Stimulated activated CD4-positive, alpha-beta T cell treated with anti-CD3 and anti-CD28 coated beads, Interleukin-4, amount 100 ng/mL, for 24 hours (primary cell): ENCODE data around the gene FAM117A.
A peak's percentile ranks its signal among the peaks of the same experiment; 100 is the strongest.

ENCODE experiments used
- DNase-seq: peaks from one replicate; pipeline ENCODE4 v3.0.0-alpha.2; 2020

The FAM117A gene

DNA sequence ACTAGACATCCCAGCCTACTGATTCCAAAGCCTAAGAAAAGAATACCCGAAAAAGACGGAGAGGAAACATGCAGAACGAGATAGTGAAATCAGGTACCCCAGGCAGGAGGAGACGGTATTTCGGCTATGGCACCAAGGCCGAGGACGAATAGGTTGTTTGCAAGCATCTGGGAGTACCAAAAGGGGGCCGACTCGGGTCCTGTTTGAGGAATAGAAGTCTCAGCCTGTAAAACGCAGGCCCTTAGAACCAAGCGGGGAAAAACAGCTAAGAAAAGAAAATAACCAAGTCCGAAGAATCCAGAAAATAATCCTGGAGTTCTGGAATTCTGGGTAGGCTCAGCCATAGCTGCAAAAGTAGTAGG lies 56.7 kb downstream of the FAM117A start:
- peak; percentile 41 for DNase-seq

DNA sequence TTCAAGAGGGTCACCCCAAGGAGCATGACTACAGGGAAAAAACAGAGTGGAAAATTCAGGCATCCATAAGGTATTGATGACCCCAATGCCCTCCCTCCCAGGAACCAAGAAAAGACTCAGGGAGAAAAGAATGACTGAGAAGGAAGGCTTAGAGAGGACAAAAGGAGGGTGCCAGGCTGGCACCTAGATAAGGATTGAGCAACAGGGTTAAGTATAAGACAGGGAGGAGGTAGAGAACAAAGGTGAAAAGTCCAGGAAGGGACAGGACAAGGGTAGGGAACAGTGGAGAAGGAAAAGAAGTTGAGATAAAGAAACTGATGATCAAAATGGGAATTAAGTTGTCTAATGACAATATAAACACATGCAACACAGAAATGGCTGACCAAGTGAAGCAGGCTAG lies 58.7 kb downstream of the FAM117A start:
- DNase-seq = no peak

DNA sequence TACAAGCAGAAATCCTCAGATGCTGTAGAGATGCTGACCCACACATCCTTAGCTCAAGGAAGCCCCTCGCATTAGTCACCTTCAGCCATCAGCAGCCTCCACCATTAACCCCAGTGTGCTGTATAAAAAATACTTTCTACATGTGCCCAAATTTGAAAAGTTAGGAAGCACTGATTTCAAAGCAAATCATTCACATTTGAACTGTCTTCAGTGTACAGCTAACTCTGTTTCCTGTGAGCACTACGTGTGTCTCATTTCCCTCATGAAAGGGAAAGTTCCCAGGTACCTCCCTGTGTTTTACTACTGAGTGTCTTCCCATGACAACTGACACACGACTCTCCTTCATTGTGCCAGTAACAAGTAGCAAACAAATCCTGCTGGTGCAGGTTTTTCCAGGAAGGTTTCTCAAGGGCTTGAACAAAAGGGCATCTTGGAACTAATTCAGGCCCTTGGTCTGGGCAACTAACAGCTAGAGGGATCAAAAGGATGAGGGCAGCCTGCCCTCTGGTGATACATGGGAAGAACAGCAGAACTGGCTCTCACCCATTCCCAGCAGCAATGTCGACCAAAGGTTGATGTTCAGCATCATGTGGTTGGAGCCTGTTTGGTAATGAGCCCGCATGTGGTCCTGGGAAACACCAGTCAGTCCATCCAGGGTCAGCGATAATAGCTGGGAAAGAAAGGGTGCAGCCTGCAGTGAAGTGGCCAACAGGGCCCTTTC lies 60.2 kb downstream of the FAM117A start:
- peak; percentile 15 for DNase-seq

DNA sequence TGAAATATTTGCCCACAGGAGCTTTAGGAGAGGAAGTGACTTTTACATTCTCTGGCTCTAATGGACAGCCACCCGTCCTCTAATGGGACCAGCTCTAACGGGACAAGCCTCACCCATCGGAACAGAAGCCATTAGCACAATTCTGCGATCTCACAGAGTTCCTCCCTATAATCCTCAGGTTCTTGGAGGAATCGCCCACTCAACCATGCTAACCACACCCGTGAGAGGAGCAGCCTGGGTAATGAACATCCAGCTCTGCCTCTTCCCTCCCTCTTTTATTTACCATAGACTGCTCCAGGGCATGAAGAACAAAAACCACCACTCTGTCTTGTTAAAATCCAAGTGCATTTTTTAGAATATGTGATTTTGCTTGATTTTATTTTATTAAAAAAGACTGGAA lies 63.0 kb downstream of the FAM117A start:
- DNase-seq = no peak

DNA sequence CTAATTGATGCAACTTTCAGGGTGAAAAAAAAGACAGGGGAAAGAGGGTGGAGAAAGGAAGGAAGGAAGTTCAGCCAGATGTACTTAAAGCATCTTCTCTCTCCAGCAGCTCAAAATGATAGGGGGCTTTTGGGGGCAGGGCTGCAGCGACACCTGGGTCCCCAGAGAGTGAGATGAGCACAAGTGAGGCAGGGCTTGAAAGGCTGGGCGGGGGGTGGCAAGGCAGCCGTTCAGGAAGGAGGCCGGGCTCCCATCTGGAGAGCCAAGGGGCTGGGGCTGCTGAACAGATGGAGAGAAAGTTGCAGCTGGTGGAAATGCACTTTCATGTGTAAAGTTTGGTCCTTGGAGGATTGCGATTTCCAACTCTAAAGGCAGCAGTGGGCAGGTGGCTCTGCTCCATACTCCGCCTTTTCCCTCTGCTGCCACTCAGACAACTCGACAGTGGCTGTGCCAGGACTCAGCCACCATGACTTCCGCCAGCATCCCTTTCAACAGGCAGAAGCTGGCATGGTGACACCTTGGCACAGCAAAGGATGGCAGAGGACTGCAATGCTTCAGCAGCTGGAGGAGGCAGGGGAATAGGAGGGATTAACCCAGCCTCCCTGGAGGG lies 63.9 kb downstream of the FAM117A start:
- DNase-seq = no peak

DNA sequence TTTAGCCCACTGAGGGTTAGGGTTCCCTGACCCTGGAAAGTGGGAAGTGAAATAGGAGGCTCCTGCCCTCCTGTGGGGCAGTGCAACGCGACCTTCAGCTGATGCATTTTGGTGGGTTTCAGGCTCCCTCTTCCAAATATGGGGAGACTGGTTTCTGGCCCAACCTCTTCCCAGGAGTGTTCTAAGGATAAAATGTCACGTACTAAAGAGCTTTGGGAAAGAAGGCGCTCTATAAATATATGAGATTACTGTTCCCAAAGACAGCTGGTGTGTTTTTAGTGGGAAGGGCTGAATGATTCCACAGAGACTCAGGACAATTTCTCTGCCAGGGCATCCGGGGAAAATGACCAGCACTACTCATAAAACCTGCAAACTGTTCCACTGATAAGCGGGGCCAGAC lies 65.9 kb downstream of the FAM117A start:
- DNase-seq = no peak

DNA sequence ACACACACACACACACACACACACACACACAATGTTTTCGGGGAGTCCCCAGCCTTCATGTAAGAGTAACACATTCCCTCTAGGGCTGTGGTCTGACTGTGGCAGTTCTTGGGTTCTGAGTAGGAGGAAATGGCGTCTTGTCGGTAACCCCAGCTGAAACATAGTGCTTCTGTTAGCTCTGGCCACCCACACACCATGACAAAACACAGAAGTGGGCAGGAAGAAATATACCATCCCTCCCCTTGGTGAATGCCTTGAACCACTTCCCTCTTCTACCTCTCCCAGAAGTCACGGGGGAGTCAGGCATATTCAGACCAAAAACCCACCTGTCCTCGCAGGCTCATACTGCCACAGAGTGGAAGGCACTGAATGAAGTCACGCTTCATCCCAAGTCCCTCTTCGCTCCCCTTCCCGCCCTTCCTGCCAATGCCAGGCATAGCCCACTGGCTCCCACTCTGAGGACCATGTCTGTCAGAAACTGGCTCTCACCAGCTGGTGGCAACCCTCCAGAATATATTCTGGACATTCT lies 67.6 kb downstream of the FAM117A start:
- peak; percentile 81 for DNase-seq

DNA sequence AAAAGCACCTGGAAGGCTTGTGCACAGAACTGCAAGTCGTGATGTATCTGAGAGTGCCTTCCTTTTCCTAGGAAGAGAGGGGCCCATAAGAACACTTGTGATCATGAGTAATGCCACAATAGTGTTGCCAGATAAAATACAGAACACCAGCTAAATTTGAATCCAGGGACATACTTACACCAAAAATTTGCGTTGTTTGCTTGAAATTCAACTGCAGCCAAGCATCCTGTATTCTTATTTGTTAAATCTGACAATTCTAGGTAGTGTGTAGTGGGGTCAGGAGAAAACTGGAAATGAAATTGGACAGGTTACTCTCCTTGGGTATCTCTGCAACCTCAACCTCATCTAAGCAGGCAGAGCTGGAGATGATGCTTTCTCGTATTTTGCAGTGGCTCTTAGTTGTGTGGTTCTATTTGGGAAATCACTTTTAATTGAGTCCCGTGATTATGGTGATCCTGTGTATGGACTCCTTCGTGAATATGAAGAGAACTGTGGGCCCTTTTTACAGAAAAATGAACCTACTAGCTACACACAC lies 68.2 kb downstream of the FAM117A start:
- no peak for DNase-seq

DNA sequence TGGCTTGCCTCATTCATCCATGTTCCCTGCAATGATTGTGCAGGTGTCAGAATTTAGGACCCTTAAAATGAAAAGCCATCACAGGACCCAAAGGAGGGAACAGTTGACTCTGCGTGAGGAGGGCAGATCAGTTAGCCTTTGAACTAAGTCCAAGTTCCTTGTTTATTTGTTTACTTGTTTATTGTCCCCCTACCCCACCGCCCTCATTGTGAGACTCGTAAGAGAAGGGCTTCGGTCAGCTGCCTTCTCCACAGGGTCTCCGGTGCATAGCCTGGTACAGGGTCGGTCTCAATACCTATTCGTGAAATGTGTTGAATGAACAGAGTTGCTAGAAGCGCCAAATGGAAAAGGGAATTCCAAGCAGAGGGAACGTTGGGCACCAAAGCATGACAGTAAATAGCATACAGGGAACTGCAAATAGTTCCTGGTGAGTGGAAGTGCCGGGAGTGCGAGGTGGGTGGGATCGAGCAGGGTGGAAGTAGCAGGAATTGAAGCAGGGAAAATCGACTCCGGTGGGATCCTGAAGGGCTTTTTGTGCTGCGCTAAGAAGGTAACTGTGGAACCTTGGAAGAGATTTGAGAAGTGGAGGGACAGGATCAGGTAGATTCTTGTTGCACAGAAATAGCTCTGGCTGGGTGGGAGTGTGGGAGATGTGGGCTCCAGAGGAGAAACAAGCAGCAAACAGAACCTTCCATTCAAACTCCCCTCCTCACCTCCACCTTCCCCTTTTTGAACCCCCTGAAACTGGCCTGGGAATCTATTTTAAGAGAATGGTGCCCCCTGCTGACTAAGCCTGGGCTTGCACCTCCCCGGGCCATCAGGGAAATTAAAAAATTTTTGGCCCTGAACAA lies 68.9 kb downstream of the FAM117A start:
- peak; percentile 76 for DNase-seq

DNA sequence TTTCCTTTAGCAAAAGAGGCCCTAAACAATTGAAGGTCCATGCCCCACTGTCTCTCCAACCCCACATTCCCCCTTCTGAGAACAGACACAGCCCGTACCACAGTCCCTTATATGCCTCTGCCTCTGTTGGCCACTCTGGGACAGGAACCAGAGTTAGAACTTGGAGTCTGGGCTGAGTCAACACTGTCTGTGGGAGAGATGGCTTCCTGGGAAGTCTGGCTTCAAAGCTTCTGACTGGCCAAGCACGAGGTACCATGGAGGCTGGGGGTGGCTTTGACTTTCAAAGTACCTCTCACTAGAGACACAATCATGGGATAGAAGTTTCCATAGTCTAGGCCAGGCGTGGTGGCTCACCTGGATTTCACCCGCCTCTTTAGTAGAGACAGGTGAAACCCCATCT lies 71.2 kb downstream of the FAM117A start:
- DNase-seq = no peak

DNA sequence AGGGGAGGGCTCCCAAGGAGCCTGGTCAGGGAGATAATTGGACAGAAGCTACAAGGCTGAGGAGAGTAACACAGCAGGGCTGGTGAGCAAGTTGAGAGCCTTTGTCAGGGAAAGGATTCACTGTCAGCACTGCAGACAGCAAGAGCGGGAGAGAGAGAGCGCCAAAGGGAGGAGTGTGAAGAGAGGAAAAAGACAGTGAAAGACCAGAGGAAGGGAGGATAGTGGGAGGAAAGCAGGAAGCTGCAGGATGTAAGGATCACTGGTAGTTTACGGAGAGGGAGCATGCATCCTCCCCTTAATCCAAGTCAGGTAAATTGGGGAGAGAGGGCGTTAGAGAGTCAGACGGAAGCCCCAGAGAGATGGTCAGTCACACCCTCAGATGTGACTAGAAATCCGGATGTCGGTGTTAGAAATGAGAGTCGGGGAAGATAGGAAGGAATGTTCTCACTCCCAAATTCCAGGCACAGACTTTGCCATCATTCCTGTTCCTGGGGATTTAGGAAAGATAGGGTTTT lies 72.2 kb downstream of the FAM117A start:
- DNase-seq = no peak

DNA sequence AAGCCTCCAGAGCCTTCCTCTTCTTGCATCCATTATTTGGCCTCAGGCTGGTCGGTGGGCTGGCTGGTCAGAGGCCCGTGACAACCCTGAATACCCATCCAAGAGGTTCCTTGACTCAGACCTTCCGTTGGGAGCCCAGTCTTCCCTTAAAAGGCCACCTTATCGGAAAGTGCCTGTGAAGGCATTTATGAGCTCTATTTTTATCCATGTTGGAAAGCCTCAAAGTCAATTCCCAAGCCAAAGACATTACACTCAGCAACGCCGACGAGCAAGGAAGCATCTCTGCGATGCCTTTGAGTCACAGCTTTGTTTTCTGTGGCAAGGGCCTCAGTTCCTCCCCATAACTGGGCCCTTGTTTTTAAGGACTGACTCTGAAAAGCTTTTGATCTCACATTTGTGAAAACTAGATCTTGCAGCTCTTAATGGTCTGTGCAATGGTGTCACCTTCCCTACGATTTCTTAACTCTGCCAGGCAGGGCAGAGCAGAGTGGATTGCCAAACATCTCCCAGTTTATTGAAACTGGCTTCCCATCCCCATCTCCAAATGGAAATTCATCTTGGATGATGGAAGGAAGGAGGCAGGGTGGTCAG lies 72.8 kb downstream of the FAM117A start:
- no peak for DNase-seq

DNA sequence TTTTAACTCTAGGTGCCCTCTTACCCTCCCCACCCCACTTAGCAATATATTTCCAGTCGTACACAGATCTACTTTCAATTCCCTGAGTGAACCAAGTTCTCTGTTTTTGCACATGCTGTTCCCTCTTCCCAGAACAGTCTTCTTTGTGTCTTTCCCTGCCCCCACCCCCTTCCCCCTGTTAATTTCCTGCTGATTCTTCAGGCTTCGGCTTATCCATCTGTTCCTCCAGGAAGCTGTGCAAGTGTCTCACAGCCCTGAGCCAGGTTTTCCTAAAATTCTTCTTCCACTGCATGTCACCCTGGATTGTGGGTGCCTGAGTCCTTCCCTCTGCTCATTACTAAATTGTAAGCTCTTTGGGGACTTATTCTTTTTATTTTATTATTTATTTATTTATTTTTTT lies 73.7 kb downstream of the FAM117A start:
- DNase-seq = no peak

DNA sequence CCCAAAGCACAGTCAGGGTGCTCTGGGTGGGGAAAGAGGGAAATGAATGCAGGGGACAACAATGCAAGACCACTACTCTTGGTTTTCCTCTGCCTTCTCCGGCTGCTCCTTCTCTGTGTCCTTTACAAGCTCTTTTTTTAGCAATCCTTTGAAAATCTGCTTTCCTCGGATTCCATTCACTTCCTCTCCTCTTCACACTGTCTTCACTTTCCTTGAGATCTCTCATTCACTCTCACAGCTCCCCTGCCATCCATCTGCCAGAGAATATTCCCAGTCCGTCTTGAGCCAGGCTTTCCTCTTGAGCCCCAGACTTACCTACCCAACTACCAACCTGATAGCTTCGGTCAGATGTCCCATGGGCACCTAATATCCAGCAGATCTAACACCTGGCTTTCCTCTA lies 75.1 kb downstream of the FAM117A start:
- no peak for DNase-seq

DNA sequence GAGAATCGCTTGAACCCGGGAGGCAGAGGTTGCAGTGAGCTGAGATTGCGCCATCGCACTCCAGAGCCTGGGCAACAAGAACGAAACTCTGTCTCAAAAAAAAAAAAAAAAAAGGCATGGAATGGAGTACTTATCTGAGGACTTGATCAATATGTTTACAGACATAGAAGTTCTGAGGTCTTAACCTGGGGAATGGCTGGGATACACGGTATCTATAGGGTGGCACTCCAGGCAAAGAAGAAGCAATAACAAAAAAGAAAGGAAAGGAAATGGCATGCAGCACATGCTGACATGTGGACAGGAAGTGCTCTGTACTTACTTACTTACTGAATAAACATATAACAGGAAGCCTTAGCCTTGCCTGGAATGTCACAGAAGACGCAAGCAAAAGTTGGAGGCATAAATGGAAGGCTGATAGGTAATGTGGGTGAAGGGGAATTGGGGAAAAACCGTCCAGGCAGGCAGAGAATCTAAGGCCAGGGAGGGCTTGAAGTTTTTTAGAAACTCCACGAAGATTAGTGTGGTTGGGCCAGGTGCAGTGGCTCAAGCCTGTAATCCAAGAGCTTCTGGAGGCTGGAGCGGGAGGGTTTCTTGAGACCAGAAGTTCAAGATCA lies 75.9 kb downstream of the FAM117A start:
- peak; percentile 19 for DNase-seq

DNA sequence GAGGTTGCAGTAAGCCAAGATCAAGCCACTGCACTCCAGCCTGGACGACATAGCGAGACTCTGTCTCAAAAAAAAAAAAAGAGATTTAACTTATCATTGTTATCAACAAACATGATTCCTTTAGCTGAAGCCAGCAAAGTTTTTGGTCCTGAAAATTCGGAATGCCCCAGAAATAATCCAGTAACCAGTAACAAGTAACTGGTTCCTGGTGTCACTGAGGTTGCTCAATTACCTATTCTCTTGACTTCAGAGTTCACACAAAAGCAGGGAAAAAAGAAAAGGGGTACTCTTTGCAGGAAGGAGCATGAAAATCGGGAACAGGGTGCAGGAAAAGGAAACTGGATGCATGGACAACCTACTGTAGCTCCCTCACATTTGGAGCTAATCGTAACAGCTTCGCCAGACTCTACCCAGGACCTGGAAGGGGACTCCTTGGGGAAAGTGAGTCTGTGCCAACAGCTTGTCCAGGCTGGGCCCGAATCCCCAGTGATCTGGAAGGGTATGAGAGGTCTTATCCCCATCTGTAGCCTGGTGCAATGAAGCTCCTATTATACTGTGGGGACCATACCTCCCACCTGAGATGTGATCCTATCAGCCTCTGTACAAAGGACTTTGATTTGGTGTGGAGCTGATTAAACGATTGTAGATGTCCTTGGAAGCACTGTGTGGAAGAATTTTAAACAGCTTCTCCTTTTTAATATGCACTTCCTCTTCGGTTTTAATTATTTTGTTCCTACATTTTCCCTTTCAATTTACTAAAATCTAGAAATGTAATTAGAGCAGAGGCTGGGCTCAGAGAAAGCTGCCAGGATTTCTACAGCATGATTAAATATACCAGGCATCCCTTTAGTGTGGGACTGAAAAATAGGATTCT lies 82.6 kb downstream of the FAM117A start:
- DNase-seq = no peak

DNA sequence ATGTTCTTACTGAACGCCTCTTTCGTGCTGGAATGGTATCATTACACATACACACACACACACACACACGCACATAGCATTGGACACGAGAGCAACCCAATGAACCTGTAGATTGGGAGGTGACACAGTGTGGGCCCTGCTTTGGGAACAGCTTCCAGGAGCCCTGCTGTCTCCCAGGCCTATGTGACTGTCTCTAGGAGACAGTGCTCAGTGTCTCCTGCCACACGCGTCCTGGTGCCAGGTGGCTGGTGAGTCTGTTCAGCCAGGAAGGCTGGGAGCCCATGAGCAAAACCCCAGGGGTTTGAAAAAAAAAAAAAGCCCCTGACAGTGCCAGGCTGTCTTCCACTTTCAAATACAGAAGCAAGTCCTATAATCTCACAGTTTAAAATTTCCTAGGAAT lies 83.6 kb downstream of the FAM117A start:
- DNase-seq = no peak

DNA sequence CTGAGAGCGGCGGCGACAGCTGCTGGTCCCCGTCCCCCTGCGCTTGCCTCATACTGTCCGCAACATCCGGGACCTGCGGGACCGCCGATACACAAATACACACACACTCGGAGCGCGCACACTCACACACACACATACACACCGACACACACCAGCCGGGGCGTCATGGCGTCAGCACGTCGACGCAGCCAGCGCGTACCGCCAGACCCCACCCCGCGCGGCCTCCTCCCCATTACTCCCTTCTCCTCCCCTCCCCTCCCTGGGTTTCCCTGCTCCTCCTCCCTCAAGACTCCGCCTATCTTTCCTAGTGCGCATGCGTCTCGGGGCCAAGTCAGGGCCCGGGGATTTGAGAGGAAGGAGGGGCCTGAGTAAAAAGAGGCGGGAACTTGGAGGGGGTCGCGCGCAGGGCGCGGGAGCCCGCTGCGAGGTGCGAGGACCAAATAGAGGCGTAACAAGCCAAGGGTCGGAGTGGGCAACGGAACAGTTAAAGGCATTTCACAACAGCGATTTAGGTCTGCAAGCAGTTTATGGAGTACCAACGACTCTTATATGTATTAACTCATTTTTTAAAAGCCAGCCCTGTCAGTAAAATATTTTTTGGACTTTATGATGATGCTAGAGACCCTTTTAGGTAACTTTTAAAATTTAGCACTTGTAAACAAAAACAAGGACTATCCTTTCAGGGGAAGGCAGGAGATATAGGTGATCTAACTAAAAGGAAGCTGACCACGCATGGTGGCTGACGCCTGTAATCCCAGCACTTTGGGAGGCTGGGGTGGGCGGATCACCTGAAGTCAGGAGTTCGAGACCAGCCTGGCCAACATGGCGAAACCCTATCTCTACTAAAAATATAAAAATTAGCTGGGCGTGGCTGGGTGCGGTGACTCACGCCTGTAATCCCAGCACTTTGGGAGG lies 85.7 kb downstream of the FAM117A start, which contains the start of gene SPOP:
SPOP (minus strand) TSS at position 165 of the 915 bp plus-strand sequence. CDS start 55,287 bp downstream, outside the sequence.
- peak; percentile 99 for DNase-seq

DNA sequence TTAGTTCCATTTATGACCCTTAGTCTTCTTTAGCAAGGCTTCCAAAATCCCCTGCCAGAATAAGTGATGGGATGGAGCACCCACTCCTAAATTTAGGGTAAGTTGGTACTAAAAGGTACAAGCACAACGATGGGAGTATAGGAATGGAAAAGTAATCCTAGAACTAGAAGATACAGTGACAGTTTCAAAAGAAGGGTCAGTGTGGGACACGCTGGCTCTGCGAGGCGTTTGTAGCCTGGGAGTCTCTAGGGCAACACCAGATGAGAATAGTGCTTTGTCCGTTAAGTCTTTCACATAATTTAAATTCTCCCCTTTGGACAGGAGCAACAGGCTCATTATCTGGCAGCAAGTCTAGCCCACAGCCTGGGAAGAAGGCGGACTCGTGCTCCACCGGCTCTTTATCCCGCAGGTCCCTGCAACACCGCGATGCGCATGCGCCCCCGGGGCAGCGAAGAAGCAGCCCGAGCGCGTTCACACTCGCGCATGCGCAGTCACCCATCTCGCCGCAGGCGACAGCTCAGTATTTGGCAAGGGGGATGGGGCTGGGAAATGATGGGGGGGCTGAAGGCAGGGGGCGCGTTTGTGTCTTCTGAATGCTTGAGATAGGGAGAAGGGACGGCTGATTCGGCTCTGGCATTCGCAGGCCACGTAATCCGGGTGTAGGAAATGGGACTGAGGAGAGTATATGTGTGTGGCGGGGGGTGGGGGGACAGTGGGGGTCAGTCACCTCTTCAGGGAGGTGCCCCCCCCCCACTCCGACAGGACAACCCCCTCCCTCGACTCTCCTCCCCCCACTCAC lies 86.6 kb downstream of the FAM117A start:
- peak; percentile 97 for DNase-seq
